ENCODE measurements around the gene ZSCAN5C.
A peak's percentile ranks its signal among the peaks of the same experiment; 100 is the strongest.

The ZSCAN5C gene

GRCh38 chr19:56201973-56202372, at the start of gene ZSCAN5C:
TSS of gene ZSCAN5C (plus strand) at chr19:56202273. CDS start at chr19:56205914, 3,641 bp downstream.
- no peak for DNase-seq (ENCODE audit: low spot score)
- TF ChIP-seq CTCF (IDR thresholded peaks at IDR 0.05; ENCODE audit: borderline replicate concordance, control extremely low read depth, extremely low read depth, insufficient read depth, missing control alignments): no peak
- in situ Hi-C loops (cut with MboI; ENCODE audit: low sequenced_read_pairs, unreplicated experiment): no loop called here

GRCh38 chr19:56152644-56153043, 49.4 kb upstream of the ZSCAN5C start:
- DNase-seq (ENCODE audit: low spot score): no peak
- no peak for TF ChIP-seq CTCF (IDR thresholded peaks at IDR 0.05; ENCODE audit: borderline replicate concordance, control extremely low read depth, extremely low read depth, insufficient read depth, missing control alignments)
- in situ Hi-C loops (cut with MboI; ENCODE audit: low sequenced_read_pairs, unreplicated experiment): no loop called here

- in situ Hi-C loops (cut with MboI; ENCODE audit: low sequenced_read_pairs, unreplicated experiment): no loop called here
- TF ChIP-seq CTCF (IDR thresholded peaks at IDR 0.05; ENCODE audit: borderline replicate concordance, control extremely low read depth, extremely low read depth, insufficient read depth, missing control alignments): no peak
- DNase-seq (ENCODE audit: low spot score): no peak
Observed at GRCh38 chr19:56153507-56153906, 48.6 kb upstream of the ZSCAN5C start.

GRCh38 chr19:56155124-56155687, 46.9 kb upstream of the ZSCAN5C start:
- DNase-seq (ENCODE audit: low spot score): peak; percentile 43
- in situ Hi-C loops (cut with MboI; ENCODE audit: low sequenced_read_pairs, unreplicated experiment): no loop called here
- no peak for TF ChIP-seq CTCF (IDR thresholded peaks at IDR 0.05; ENCODE audit: borderline replicate concordance, control extremely low read depth, extremely low read depth, insufficient read depth, missing control alignments)

- in situ Hi-C loops (cut with MboI; ENCODE audit: low sequenced_read_pairs, unreplicated experiment): no loop called here
- no peak for DNase-seq (ENCODE audit: low spot score)
- TF ChIP-seq CTCF (IDR thresholded peaks at IDR 0.05; ENCODE audit: borderline replicate concordance, control extremely low read depth, extremely low read depth, insufficient read depth, missing control alignments): no peak
Observed at GRCh38 chr19:56156768-56157167, 45.3 kb upstream of the ZSCAN5C start.

GRCh38 chr19:56158170-56158757, 43.8 kb upstream of the ZSCAN5C start:
- no peak for TF ChIP-seq CTCF (IDR thresholded peaks at IDR 0.05; ENCODE audit: borderline replicate concordance, control extremely low read depth, extremely low read depth, insufficient read depth, missing control alignments)
- DNase-seq (ENCODE audit: low spot score): no peak
- in situ Hi-C loops (cut with MboI; ENCODE audit: low sequenced_read_pairs, unreplicated experiment): no loop called here
